Transverse colon (tissue), 4 donors: ENCODE measurements around the gene XPO6. TPM values are rescaled to one million over a fixed set of nuclear protein-coding genes. Genes with fewer than 3 reads are reported as not detected.

Experiments used
- DNase-seq: peaks from one replicate; pipeline ENCODE4 v3.0.0-alpha.2; 2019
- H3K27ac ChIP-seq, 4 donors: fragments of 200-600 bp; sonication (generic); 2 replicates each; pipeline ENCODE4 v1.5.1; 2016 to 2018; ENCODE audit warnings: inconsistent platforms in 4 of 4
- H3K27me3 ChIP-seq: fragments of 200-600 bp; sonication (generic); 2 replicates; pipeline ENCODE4 v1.5.1; 2017; ENCODE audit warnings: inconsistent platforms
- H3K36me3 ChIP-seq, 4 donors: fragments of 200-600 bp; sonication (generic); 2 replicates each; pipeline ENCODE4 v1.5.1; 2017 to 2019; ENCODE audit warnings: inconsistent platforms in 4 of 4
- H3K4me1 ChIP-seq, 4 donors: fragments of 200-600 bp; sonication (generic); 2 replicates each; pipeline ENCODE4 v1.5.1; 2017 to 2020; ENCODE audit warnings: inconsistent platforms in 4 of 4
- H3K4me3 ChIP-seq, 4 donors: fragments of 200-600 bp; sonication (generic); 1 replicate in 1 of 4; 2 replicates in 3 of 4; pipeline versions ENCODE4 v1.5.1 to v1.6.1; 2017 to 2019; ENCODE audit warnings: inconsistent platforms in 4 of 4
- H3K9me3 ChIP-seq, 2 donors: fragments of 200-600 bp; sonication (generic); 2 replicates each; pipeline ENCODE4 v1.5.1; 2017 to 2019; ENCODE audit warnings: inconsistent platforms in 2 of 2
- EP300 ChIP-seq: sonication (generic); formaldehyde crosslinking; IDR thresholded peaks from one replicate; pipeline ENCODE4 v1.6.1; 2017; ENCODE audit warnings: antibody characterized with exemption, low read depth
- POLR2A ChIP-seq: fragments of 450-650 bp; IDR thresholded peaks from one replicate; pipeline ENCODE4 v1.6.1; 2016; ENCODE audit warnings: antibody characterized with exemption, mild to moderate bottlenecking, moderate library complexity
- POLR2AphosphoS5 ChIP-seq, 3 donors: sonication (generic); formaldehyde crosslinking; IDR thresholded peaks; one replicate each; pipeline ENCODE4 v1.6.1; 2016; ENCODE audit warnings: antibody characterized with exemption in 3 of 3
- WGBS, 2 donors: methylation state at CpG; one replicate each; pipeline ENCODE4 v1.1.5; 2018; ENCODE audit warnings: low coverage in 1 of 2; 5-methylcytosine and 5-hydroxymethylcytosine counted together
- in situ Hi-C, 4 donors: fragments of 200-750 bp; cut with MboI; loops; one replicate each; pipeline versions ENCODE4 v1.15.0 to v1.15.1; 2017; ENCODE audit warnings: low sequenced_read_pairs in 3 of 4, low pct_ligation_motif_present in 1 of 4, low pct_unique_long_range_greater_than_20kb in 1 of 4
- intact Hi-C: fragments of 100-400 bp; cut with DNase I; formaldehyde crosslinking; loops from one replicate; pipeline ENCODE4 v1.15.1; 2023; ENCODE audit warnings: low total_unique reads
- total RNA-seq, 4 donors: library from RNA; depleted of rRNA; stranded (reverse); fragments of >200 nt; gene quantifications; one replicate each; pipeline ENCODE4 v1.1.0, GENCODE V29; 2016
- TF ChIP-seq, protein P1 (sequence below), 5 experiments: fragments of 200-600 bp in 3 of 5; fragments of 450-650 bp in 2 of 5; sonication (generic) in 3 of 5; IDR thresholded peaks; 1 replicate in 2 of 5; 2 replicates in 3 of 5; pipeline ENCODE4 v1.5.1; 2016 to 2017; ENCODE audit warnings: antibody characterized with exemption in 5 of 5, inconsistent platforms in 3 of 5, mild to moderate bottlenecking in 2 of 5, moderate library complexity in 1 of 5

The XPO6 gene
- total RNA-seq, 4 donors from 2014 or later: 140 to 254 (median 204) TPM

DNA sequence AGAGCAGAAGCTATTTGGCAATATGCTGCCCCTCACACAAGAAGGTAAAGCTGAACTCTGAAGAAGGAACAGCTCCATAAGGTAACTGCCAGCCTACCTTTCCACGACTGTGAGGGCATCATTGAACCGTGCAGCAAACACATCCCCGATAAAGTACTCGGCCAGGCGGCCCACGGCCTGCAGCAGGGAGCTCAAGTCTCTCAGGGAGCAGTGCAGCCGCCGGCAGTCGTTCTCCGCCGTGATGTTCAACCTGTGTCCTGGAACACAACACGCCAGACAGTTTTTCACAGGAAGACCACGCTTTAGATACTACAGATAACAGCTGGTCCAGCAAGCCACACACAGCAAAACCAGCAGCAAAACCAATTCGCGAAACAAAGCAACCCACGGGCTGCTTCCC lies 86.2 kb downstream of the XPO6 start:
- H3K36me3 ChIP-seq: peaks cover 0 to 58% (median 25%) of the 10 kb centered on the region in 4 donors
- H3K4me3 ChIP-seq: no peak overlapping the region
- WGBS, 2 donors: 99 to 100% methylated on average over 3 to 16 of the region's 16 CpGs
- no peak for DNase-seq
- intact Hi-C loops: no loop called here
- no peak overlapping the region for H3K27ac ChIP-seq
- peaks cover 0 to 5% (median 0%) of the 10 kb centered on the region in 4 donors for H3K4me1 ChIP-seq
- in situ Hi-C loops: no loop called here
- no peaks in the 10 kb centered on the region for H3K9me3 ChIP-seq
- no peaks in the 10 kb centered on the region for H3K27me3 ChIP-seq
- TF ChIP-seq POLR2A: no peak
- no peak for TF ChIP-seq POLR2AphosphoS5 (IDR thresholded peaks at IDR 0.05)
- no peak for TF ChIP-seq EP300
- TF ChIP-seq, protein P1, sequence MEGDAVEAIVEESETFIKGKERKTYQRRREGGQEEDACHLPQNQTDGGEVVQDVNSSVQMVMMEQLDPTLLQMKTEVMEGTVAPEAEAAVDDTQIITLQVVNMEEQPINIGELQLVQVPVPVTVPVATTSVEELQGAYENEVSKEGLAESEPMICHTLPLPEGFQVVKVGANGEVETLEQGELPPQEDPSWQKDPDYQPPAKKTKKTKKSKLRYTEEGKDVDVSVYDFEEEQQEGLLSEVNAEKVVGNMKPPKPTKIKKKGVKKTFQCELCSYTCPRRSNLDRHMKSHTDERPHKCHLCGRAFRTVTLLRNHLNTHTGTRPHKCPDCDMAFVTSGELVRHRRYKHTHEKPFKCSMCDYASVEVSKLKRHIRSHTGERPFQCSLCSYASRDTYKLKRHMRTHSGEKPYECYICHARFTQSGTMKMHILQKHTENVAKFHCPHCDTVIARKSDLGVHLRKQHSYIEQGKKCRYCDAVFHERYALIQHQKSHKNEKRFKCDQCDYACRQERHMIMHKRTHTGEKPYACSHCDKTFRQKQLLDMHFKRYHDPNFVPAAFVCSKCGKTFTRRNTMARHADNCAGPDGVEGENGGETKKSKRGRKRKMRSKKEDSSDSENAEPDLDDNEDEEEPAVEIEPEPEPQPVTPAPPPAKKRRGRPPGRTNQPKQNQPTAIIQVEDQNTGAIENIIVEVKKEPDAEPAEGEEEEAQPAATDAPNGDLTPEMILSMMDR (IDR thresholded peaks at IDR 0.05): no peak

DNA sequence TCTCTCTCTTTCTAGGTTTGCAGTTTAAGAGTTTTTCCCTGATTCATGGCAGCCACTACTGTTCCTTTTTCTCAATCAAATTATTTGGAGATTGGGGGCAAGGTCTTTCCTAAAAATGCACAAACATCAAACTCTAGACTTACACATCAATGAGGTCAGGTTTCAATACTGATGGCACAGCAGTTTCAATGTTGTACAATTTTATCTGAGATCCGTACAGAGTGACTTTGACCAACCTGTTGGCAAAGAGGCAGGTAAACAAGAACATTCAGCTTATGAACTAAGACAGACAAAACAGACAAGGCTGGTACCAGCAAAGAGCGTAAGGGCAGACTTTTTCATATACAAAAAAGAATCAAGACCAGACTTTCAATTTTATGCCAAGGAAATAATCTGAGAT lies 90.2 kb downstream of the XPO6 start:
- Histone ChIP-seq H3K4me3 (no peak overlapping the region), H3K27ac (no peak overlapping the region), H3K4me1 (peaks cover 0 to 16% (median 10%) of the 10 kb centered on the region in 4 donors), H3K36me3 (peaks cover 0 to 69% (median 20%) of the 10 kb centered on the region in 4 donors), H3K9me3 (no peaks in the 10 kb centered on the region), H3K27me3 (no peaks in the 10 kb centered on the region)
- 75 to 89% methylated on average over 2 of the region's 2 CpGs for WGBS, 2 donors
- no peak for DNase-seq
- in situ Hi-C loops: no loop called here
- TF ChIP-seq POLR2A (no peak), POLR2AphosphoS5 (IDR thresholded peaks at IDR 0.05) (no peak)
- TF ChIP-seq, protein P1 (IDR thresholded peaks at IDR 0.05): no peak
- intact Hi-C loops: no loop called here

DNA sequence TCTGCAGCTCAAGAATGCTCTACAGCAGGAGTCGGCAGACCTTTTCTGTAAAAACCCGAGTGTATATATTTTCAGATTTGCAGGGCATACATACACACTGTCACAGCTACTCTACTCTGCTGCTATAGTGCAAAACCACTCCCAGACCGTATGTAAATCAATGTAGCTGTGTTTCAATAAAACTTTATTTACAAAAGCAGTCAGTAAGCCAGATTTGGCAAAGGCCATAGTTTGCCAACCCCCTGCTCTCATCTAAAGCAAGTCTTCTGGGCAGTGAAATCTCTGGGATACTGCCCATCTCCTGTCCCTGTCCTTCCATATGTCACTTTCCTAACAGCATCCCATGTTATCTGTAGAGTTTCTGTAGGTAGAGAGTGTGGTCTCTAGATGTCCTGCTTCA lies 91.0 kb downstream of the XPO6 start:
- no peak for TF ChIP-seq POLR2A
- TF ChIP-seq EP300: no peak
- TF ChIP-seq, protein P1 (IDR thresholded peaks at IDR 0.05): no peak
- no peak for TF ChIP-seq POLR2AphosphoS5 (IDR thresholded peaks at IDR 0.05)
- no peak overlapping the region for H3K4me3 ChIP-seq
- intact Hi-C loops (no loop called here), in situ Hi-C loops (no loop called here)
- H3K27ac ChIP-seq: no peak overlapping the region
- WGBS, 2 donors: 80 to 93% methylated on average over 3 of the region's 3 CpGs
- peaks cover 0 to 67% (median 18%) of the 10 kb centered on the region in 4 donors for H3K36me3 ChIP-seq
- no peak for DNase-seq
- H3K4me1 ChIP-seq: peaks cover 0 to 22% (median 13%) of the 10 kb centered on the region in 4 donors
- no peaks in the 10 kb centered on the region for H3K27me3 ChIP-seq
- H3K9me3 ChIP-seq: no peaks in the 10 kb centered on the region

- H3K4me1 ChIP-seq: peaks cover 0 to 26% (median 13%) of the 10 kb centered on the region in 4 donors
- 46% methylated on average over 2 of the region's 2 CpGs; no CpG with 5 or more reads in 1 of the 2 donors for WGBS, 2 donors
- no peak for DNase-seq
- no peaks in the 10 kb centered on the region for H3K27me3 ChIP-seq
- no peaks in the 10 kb centered on the region for H3K9me3 ChIP-seq
- no peak overlapping the region for H3K4me3 ChIP-seq
- no peak overlapping the region for H3K27ac ChIP-seq
- intact Hi-C loops (no loop called here), in situ Hi-C loops (no loop called here)
- no peak for TF ChIP-seq POLR2AphosphoS5 (IDR thresholded peaks at IDR 0.05)
- no peak for TF ChIP-seq EP300
- TF ChIP-seq POLR2A: no peak
- TF ChIP-seq, protein P1 (IDR thresholded peaks at IDR 0.05): no peak
- peaks cover 0 to 55% (median 12%) of the 10 kb centered on the region in 4 donors for H3K36me3 ChIP-seq
These were observed 93.1 kb downstream of the XPO6 start for GRCh38 chr16:28118637-28119036.
